ENCODE results near the gene DCUN1D2. TPM values are rescaled to one million over a fixed set of nuclear protein-coding genes. Genes with fewer than 3 reads are reported as not detected.

The DCUN1D2 gene
- total RNA-seq, 2 donors from 2014 or later, result 18.5 to 24.4 TPM

- Mint-ChIP-seq H3K4me1 (peaks cover 3% of the 10 kb centered on the region), H3K27me3 (no peaks in the 10 kb centered on the region), H3K36me3 (ENCODE audit: low read depth) (no peaks in the 10 kb centered on the region), H3K27ac (no peak overlapping the region), H3K9me3 (no peaks in the 10 kb centered on the region), H3K4me3 (no peak overlapping the region)
- no peak for ATAC-seq (replicated peaks)
These were observed 62.7 kb downstream of the DCUN1D2 start for GRCh38 chr13:113427562-113428468.

- peaks cover 3% of the 10 kb centered on the region for H3K4me1 Mint-ChIP-seq
- H3K27ac Mint-ChIP-seq, result no peak overlapping the region
- no peak overlapping the region for H3K4me3 Mint-ChIP-seq
These were observed 63.9 kb downstream of the DCUN1D2 start for GRCh38 chr13:113426591-113426986.

GRCh38 chr13:113425941-113426590 lies 64.4 kb downstream of the DCUN1D2 start:
- H3K27me3 Mint-ChIP-seq, result no peaks in the 10 kb centered on the region
- no peaks in the 10 kb centered on the region for H3K36me3 Mint-ChIP-seq (ENCODE audit: low read depth)
- ATAC-seq (replicated peaks), result no peak
- no peaks in the 10 kb centered on the region for H3K9me3 Mint-ChIP-seq
- no peak overlapping the region for H3K27ac Mint-ChIP-seq
- peaks cover 3% of the 10 kb centered on the region for H3K4me1 Mint-ChIP-seq
- no peak overlapping the region for H3K4me3 Mint-ChIP-seq

More at GRCh38 chr13:113426591-113426986, 63.9 kb downstream of the DCUN1D2 start:
- no peaks in the 10 kb centered on the region for H3K36me3 Mint-ChIP-seq (ENCODE audit: low read depth)
- no peaks in the 10 kb centered on the region for H3K9me3 Mint-ChIP-seq
- no peak for ATAC-seq (replicated peaks)
- H3K27me3 Mint-ChIP-seq, result no peaks in the 10 kb centered on the region

- Mint-ChIP-seq H3K4me3 (no peak overlapping the region), H3K9me3 (no peaks in the 10 kb centered on the region), H3K4me1 (peaks cover 3% of the 10 kb centered on the region), H3K27me3 (no peaks in the 10 kb centered on the region), H3K36me3 (ENCODE audit: low read depth) (no peaks in the 10 kb centered on the region), H3K27ac (no peak overlapping the region)
- ATAC-seq (replicated peaks), result no peak
These were observed 66.9 kb downstream of the DCUN1D2 start for GRCh38 chr13:113423520-113424163.

GRCh38 chr13:113422807-113423519 lies 67.5 kb downstream of the DCUN1D2 start:
- H3K36me3 Mint-ChIP-seq (ENCODE audit: low read depth), result no peaks in the 10 kb centered on the region
- H3K9me3 Mint-ChIP-seq, result no peaks in the 10 kb centered on the region
- H3K27me3 Mint-ChIP-seq, result no peaks in the 10 kb centered on the region
- no peak for ATAC-seq (replicated peaks)
- peaks cover 3% of the 10 kb centered on the region for H3K4me1 Mint-ChIP-seq
- no peak overlapping the region for H3K27ac Mint-ChIP-seq
- no peak overlapping the region for H3K4me3 Mint-ChIP-seq

- no peaks in the 10 kb centered on the region for H3K36me3 Mint-ChIP-seq (ENCODE audit: low read depth)
- H3K27ac Mint-ChIP-seq, result no peak overlapping the region
- no peak overlapping the region for H3K4me3 Mint-ChIP-seq
- peaks cover 2% of the 10 kb centered on the region for H3K27me3 Mint-ChIP-seq
- H3K4me1 Mint-ChIP-seq, result peaks cover 3% of the 10 kb centered on the region
- no peak for ATAC-seq (replicated peaks)
- no peaks in the 10 kb centered on the region for H3K9me3 Mint-ChIP-seq
These were observed 68.7 kb downstream of the DCUN1D2 start for GRCh38 chr13:113421673-113422270.

GRCh38 chr13:113420833-113421600 lies 69.5 kb downstream of the DCUN1D2 start:
- Mint-ChIP-seq H3K4me1 (peaks cover 3% of the 10 kb centered on the region), H3K4me3 (no peak overlapping the region), H3K36me3 (ENCODE audit: low read depth) (no peaks in the 10 kb centered on the region), H3K27ac (no peak overlapping the region), H3K9me3 (no peaks in the 10 kb centered on the region), H3K27me3 (peaks cover 4% of the 10 kb centered on the region)
- no peak for ATAC-seq (replicated peaks)

- no peaks in the 10 kb centered on the region for H3K36me3 Mint-ChIP-seq (ENCODE audit: low read depth)
- H3K9me3 Mint-ChIP-seq, result no peaks in the 10 kb centered on the region
- ATAC-seq (replicated peaks), result no peak
- H3K27me3 Mint-ChIP-seq, result peaks cover 4% of the 10 kb centered on the region
- H3K27ac Mint-ChIP-seq, result no peak overlapping the region
- H3K4me3 Mint-ChIP-seq, result no peak overlapping the region
- H3K4me1 Mint-ChIP-seq, result peaks cover 3% of the 10 kb centered on the region
These were observed 70.3 kb downstream of the DCUN1D2 start for GRCh38 chr13:113420232-113420631.

GRCh38 chr13:113419531-113420193 lies 70.8 kb downstream of the DCUN1D2 start:
- no peaks in the 10 kb centered on the region for H3K36me3 Mint-ChIP-seq (ENCODE audit: low read depth)
- peaks cover 4% of the 10 kb centered on the region for H3K27me3 Mint-ChIP-seq
- ATAC-seq (replicated peaks), result no peak
- H3K9me3 Mint-ChIP-seq, result no peaks in the 10 kb centered on the region
- no peak overlapping the region for H3K4me3 Mint-ChIP-seq
- no peak overlapping the region for H3K27ac Mint-ChIP-seq
- peaks cover under 1% of the 10 kb centered on the region for H3K4me1 Mint-ChIP-seq

- Mint-ChIP-seq H3K4me3 (no peak overlapping the region), H3K36me3 (ENCODE audit: low read depth) (no peaks in the 10 kb centered on the region), H3K9me3 (no peaks in the 10 kb centered on the region), H3K4me1 (no peaks in the 10 kb centered on the region), H3K27ac (no peak overlapping the region), H3K27me3 (peaks cover 4% of the 10 kb centered on the region)
- ATAC-seq (replicated peaks), result no peak
These were observed 71.8 kb downstream of the DCUN1D2 start for GRCh38 chr13:113418722-113419049.

- peaks cover 4% of the 10 kb centered on the region for H3K27me3 Mint-ChIP-seq
- ATAC-seq (replicated peaks), result no peak
These were observed 72.4 kb downstream of the DCUN1D2 start for GRCh38 chr13:113417836-113418721.

GRCh38 chr13:113417008-113417751 lies 73.3 kb downstream of the DCUN1D2 start:
- no peak overlapping the region for H3K4me3 Mint-ChIP-seq
- ATAC-seq (replicated peaks), result no peak
- H3K27ac Mint-ChIP-seq, result no peak overlapping the region

More at GRCh38 chr13:113417836-113418721, 72.4 kb downstream of the DCUN1D2 start:
- Mint-ChIP-seq H3K9me3 (no peaks in the 10 kb centered on the region), H3K4me1 (no peaks in the 10 kb centered on the region), H3K36me3 (ENCODE audit: low read depth) (no peaks in the 10 kb centered on the region), H3K4me3 (no peak overlapping the region), H3K27ac (no peak overlapping the region)

More at GRCh38 chr13:113417008-113417751, 73.3 kb downstream of the DCUN1D2 start:
- Mint-ChIP-seq H3K36me3 (ENCODE audit: low read depth) (no peaks in the 10 kb centered on the region), H3K4me1 (no peaks in the 10 kb centered on the region), H3K27me3 (peaks cover 4% of the 10 kb centered on the region), H3K9me3 (no peaks in the 10 kb centered on the region)
